HG03565 (cell line): ENCODE results near the gene PDE3A.

Experiments
- ATAC-seq: cut with Tn5 transposase; IDR thresholded peaks from one replicate; pipeline ENCODE4 v1.9.1; 2021; ENCODE audit warnings: mild to moderate bottlenecking, moderate library complexity; ENCODE audit not compliant: unreplicated experiment

Gene PDE3A

DNA sequence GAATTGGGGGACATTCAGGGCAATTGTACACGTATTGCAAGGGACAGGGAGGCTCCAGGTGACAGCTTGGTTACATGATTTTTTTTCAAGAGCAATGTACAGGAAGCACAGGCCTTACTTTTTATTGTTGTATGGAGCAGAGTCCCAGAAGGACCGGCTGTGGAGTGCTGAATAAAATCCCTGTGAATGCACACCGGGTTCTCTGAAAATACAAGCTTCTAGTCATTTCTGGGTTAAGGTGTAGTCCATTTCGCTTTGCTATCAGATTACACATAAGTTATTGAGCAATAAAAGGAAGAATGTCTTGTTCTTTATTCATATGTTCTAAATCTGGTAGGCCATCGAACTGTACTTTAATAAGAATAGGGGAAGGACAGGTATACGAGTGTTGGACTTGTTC, 52.2 kb downstream of the PDE3A start:
- no peak for ATAC-seq

- no peak for ATAC-seq
Measured at GRCh38 chr12:20421421-20421820, 53.1 kb downstream of the PDE3A start.

- no peak for ATAC-seq
Measured at GRCh38 chr12:20423557-20423956, 55.2 kb downstream of the PDE3A start.

- no peak for ATAC-seq
Measured at GRCh38 chr12:20424841-20425240, 56.5 kb downstream of the PDE3A start.

- ATAC-seq = no peak
Measured at GRCh38 chr12:20426191-20426590, 57.9 kb downstream of the PDE3A start.

DNA sequence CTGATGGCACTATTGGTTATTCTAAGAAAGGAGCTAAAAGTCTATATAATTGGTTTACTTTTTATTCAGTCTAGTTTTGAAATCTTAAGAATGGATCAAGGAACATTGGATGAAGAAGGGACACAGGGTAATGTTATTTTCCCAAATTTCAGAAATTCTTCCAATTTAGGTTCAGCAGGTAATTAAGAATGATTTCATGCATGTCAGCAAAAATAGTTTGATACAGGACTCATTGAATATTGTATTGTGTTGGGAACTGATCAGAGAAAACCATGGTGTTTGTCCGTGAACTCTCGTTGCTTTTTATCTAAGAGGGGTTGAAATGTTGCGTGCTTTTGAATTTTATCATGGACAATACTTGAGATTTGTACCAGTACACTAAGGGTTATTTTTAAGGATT, 58.6 kb downstream of the PDE3A start:
- no peak for ATAC-seq

DNA sequence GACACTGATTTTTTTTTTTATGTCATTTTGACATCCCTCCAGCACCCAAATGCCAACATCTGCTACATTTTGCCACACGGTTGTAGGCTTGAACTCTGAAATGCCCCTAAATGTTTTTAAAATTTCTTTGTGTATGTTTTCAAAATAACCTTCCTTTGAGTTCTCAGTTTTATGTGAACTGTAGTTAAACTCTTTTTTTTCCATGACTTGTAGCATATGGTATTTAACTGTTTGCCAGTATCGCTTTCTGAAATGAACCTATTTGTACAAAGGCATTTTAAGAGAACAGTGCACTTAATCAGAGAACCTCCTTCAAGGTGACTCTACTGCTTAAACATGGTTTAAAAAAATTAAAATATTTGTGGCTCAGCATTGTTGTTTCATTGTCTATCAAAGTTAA, 61.5 kb downstream of the PDE3A start:
- no peak for ATAC-seq

DNA sequence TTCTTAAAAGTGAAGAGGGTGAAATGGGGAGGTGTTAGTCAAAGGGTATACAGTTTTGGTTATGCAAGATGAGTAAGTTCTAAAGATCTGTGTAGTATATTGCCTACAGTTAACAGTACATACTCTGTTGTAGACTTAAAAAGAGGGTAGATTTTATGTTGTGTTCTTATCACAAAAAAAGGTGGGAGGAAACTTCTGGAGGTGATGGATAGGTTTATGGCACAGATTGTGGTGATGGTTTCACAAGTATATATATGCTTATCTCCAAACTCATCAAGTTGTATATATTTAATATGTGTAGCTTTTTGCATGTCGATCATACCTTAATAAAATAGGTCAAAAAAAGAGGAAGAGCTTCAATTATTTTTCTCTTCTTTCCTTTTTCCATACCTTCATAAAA, 64.0 kb downstream of the PDE3A start:
- ATAC-seq = no peak

GRCh38 chr12:20434996-20435395, 66.7 kb downstream of the PDE3A start:
- no peak for ATAC-seq

- no peak for ATAC-seq
Measured at GRCh38 chr12:20436316-20436715, 68.0 kb downstream of the PDE3A start.

GRCh38 chr12:20438299-20438779, 70.0 kb downstream of the PDE3A start:
- no peak for ATAC-seq

DNA sequence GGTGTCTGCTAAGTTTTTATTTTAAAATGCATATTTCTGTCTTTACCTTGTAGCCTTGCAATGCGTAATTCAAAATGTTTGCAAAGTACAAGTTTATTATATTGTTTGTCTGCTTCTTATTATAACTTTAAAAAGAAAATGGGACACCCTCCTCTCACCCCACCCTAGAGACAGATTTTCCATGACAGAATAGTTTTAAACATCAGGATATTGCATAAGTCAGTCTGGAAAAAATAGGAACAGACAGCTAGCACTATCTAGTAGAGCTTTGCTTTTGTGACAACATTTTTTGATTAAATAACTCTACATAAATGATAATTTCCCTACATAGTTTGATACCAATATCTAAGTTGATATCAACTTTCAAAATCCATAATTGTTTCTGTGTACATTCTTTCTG, 71.3 kb downstream of the PDE3A start:
- no peak for ATAC-seq

GRCh38 chr12:20440408-20440807, 72.1 kb downstream of the PDE3A start:
- no peak for ATAC-seq

- no peak for ATAC-seq
Measured at GRCh38 chr12:20442322-20442721, 74.0 kb downstream of the PDE3A start.

DNA sequence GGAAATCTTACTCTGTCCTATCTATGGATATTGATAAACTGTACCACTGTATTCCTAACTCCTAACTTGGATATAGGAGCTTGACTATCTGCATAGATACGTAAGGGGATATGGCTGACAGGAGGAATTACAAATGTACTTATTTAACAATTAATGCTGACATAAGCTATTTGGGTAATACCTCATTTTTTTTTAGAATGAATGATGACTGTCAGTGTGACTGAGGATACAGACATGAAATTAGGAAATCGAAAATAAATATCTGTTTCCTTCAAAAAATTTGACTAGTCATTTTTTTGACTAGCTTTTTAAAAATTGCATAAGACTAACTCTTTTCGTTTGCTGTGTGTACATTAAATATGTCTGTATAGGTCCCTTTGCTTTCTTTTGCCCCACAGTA, 74.9 kb downstream of the PDE3A start:
- no peak for ATAC-seq

GRCh38 chr12:20443792-20444191, 75.5 kb downstream of the PDE3A start:
- ATAC-seq = no peak

DNA sequence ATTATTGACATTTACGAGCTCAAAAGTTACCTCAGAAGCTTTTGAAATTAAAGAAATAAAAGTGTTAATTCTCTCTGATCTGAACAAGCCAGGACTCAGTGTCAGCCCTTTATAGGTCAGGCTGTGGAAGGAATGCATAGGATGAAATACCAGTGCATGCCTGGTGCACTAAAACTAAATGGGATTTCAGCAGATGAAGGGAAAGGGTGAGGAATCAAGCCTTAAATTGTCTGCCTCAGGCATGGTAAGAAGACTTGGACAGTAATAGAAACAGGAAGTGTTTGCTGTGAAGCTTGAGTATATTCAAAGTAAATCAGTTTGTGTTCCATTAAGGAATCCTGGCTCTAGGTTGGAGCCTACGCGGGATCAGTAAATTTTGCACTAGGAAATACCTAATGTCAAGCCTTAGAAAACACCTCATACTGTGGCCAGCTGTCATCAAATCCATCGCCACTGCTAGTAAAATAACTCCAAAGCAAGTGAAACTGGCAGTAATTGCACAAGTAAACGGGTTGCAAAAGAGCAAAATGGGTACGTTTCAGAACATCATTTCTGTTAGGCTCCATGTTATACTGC, 76.3 kb downstream of the PDE3A start:
- ATAC-seq = no peak

DNA sequence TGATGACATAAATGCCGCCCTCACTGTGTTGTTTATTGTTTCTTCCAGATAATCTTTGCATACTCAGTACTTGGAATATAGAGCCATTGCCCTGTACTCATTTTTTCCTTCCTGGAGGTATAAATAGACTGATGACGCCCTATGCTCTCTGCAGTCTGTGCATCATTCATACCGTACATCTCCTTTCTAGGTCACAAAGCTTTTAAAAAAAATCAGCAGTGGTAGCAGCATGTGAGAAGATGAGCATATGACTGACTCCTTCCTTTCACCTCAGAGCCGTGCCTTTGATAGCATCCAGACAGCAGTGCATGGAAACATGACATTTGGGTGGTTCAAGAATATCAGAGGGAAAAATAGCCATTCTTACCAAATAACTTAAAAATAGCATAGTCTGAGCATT, 77.3 kb downstream of the PDE3A start:
- ATAC-seq = no peak

GRCh38 chr12:20446836-20447235, 78.5 kb downstream of the PDE3A start:
- no peak for ATAC-seq

GRCh38 chr12:20448781-20449180, 80.4 kb downstream of the PDE3A start:
- ATAC-seq = no peak

DNA sequence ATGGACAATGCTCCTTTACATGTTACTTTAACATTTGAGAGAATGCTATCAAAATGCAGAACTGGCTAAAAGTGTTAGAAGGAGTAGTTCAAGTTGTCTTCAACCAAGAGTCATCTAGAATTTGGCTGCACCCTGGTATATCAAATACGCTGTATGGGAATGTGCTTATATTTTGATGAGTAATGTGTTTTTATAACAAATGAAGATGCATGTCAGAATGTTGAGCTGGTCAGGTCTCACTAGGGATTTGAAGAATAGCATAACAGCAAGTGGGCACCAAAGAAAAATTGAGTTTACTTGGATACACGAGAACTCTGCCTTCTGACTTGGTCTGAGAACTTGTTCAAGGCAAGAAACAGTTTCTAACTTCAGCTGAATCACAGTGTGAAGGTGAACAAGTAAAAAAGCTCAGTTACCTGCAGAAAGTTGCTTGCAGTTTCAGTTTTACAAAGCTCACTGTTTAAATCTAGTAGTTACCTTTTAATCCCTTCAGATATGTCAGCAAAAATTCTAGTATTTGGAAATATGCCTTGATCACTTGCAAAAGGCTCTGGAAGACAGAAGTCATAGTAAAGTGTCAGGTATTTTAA, 82.3 kb downstream of the PDE3A start:
- ATAC-seq = no peak

GRCh38 chr12:20451761-20452160, 83.4 kb downstream of the PDE3A start:
- ATAC-seq = no peak

GRCh38 chr12:20452496-20453010, 84.2 kb downstream of the PDE3A start:
- ATAC-seq = no peak
